Stomach (tissue), 4 donors: ENCODE measurements around the gene SLAMF6.

ENCODE experiments used
- EP300 ChIP-seq: sonication (generic); formaldehyde crosslinking; IDR thresholded peaks from one replicate; pipeline ENCODE4 v1.6.1; 2017; ENCODE audit warnings: antibody characterized with exemption
- POLR2AphosphoS5 ChIP-seq, 3 donors: sonication (generic); formaldehyde crosslinking; IDR thresholded peaks; one replicate each; pipeline ENCODE4 v1.6.1; 2016; ENCODE audit warnings: antibody characterized with exemption in 3 of 3
- TF ChIP-seq, protein P1 (sequence below), 7 experiments: fragments of 450-650 bp in 4 of 7; fragments of 200-600 bp in 3 of 7; sonication (generic) in 3 of 7; IDR thresholded peaks; one replicate each; pipeline ENCODE4 v1.5.1; 2016 to 2019; ENCODE audit warnings: antibody characterized with exemption in 7 of 7, control low read depth in 2 of 7, mild to moderate bottlenecking in 1 of 7

DNA sequence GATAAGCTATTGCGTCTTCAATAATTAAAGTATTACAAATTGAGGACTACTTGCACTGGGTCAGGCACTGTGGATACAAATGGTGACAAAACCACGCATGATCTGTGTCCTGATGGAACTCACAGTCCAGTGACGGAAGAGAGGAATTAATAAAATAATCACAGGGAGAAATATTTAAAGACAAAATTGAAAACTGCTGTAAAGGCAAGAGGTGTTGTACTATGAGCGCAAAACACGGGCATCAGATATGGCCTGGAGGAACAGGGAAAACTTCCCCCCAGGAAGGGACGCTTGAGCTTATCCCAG is 16.6 kb upstream of the SLAMF6 start:
- TF ChIP-seq, protein P1, sequence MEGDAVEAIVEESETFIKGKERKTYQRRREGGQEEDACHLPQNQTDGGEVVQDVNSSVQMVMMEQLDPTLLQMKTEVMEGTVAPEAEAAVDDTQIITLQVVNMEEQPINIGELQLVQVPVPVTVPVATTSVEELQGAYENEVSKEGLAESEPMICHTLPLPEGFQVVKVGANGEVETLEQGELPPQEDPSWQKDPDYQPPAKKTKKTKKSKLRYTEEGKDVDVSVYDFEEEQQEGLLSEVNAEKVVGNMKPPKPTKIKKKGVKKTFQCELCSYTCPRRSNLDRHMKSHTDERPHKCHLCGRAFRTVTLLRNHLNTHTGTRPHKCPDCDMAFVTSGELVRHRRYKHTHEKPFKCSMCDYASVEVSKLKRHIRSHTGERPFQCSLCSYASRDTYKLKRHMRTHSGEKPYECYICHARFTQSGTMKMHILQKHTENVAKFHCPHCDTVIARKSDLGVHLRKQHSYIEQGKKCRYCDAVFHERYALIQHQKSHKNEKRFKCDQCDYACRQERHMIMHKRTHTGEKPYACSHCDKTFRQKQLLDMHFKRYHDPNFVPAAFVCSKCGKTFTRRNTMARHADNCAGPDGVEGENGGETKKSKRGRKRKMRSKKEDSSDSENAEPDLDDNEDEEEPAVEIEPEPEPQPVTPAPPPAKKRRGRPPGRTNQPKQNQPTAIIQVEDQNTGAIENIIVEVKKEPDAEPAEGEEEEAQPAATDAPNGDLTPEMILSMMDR (IDR thresholded peaks at IDR 0.05), result no peak
- TF ChIP-seq EP300 (no peak), POLR2AphosphoS5 (IDR thresholded peaks at IDR 0.05) (no peak)
